GM12878 (cell line): ENCODE results near the gene SMURF1. TPM values are rescaled to one million over a fixed set of nuclear protein-coding genes. Genes with fewer than 3 reads are reported as not detected.

ENCODE experiments used
- ATAC-seq: fragments of 200-7000 bp; cut with Tn5 transposase; 3 replicates; pipeline ENCODE4 v1.9.1; 2020; ENCODE audit warnings: mild to moderate bottlenecking, moderate library complexity
- BruUV-seq: library from RNA; stranded (reverse); fragments of 400-500 nt; replicated peaks from 2 replicates; lab custom pipeline; 2021; lab: Mats Ljungman, UMichigan
- CTCF ChIA-PET: fragments of 300-600 bp; sonication (Branson Sonifier 250); formaldehyde crosslinking; extraction: SDS; loops from one replicate; lab custom pipeline; 2021; ENCODE audit warnings: inconsistent platforms; lab: Yijun Ruan, JAX
- POLR2A ChIA-PET: fragments of 350-600 bp; formaldehyde crosslinking; extraction: SDS; loops from one replicate; lab custom pipeline; 2021; ENCODE audit warnings: inconsistent platforms; lab: Charles Lee
- RAD21 ChIA-PET: fragments of 300-600 bp; sonication (Branson Sonifier 250); formaldehyde crosslinking; loops from one replicate; lab custom pipeline; 2023; ENCODE audit warnings: antibody characterized with exemption; ENCODE audit not compliant: unreplicated experiment; lab: Charles Lee
- SMC1A ChIA-PET: fragments of 300-600 bp; sonication (Branson Sonifier 250); formaldehyde crosslinking; loops from one replicate; lab custom pipeline; 2023; ENCODE audit not compliant: unreplicated experiment, uncharacterized antibody; lab: Charles Lee
- DNase-seq: peaks from one replicate; pipeline ENCODE4 v3.0.0-alpha.2; 2011; ENCODE audit warnings: low read depth, low spot score
- FAIRE-seq: peaks from 3 replicates; lab custom pipeline; 2011; peaks lifted over from hg19 to GRCh38; lab: Jason Lieb, UNC
- H2AFZ ChIP-seq: 2 replicates; pipeline ENCODE4 v1.6.0; 2011; ENCODE audit warnings: low read depth, low read length, control low read depth; ENCODE audit not compliant: control insufficient read depth
- H3K27ac ChIP-seq: 2 replicates; pipeline ENCODE4 v1.5.1; 2011; ENCODE audit warnings: control low read depth; ENCODE audit not compliant: control insufficient read depth, insufficient read depth
- H3K27me3 ChIP-seq, 2 experiments: replicated peaks in 1 of 2; 2 replicates each; pipeline versions ENCODE4 v1.6.0 to v1.6.1; 2011; ENCODE audit warnings: low read length in 1 of 2; ENCODE audit not compliant: control insufficient read depth in 2 of 2, insufficient read depth in 2 of 2
- H3K36me3 ChIP-seq, 2 experiments: 2 replicates each; pipeline ENCODE4 v1.5.1; 2011; ENCODE audit warnings: low read length in 1 of 2; ENCODE audit not compliant: control insufficient read depth in 2 of 2, insufficient read depth in 2 of 2
- H3K4me1 ChIP-seq: 2 replicates; pipeline ENCODE4 v1.6.1; 2011; ENCODE audit warnings: mild to moderate bottlenecking, low read length, moderate library complexity, mixed read lengths; ENCODE audit not compliant: control insufficient read depth, insufficient read depth
- H3K4me2 ChIP-seq: 2 replicates; pipeline ENCODE4 v1.6.0; 2011; ENCODE audit warnings: control low read depth; ENCODE audit not compliant: control insufficient read depth, insufficient read depth
- H3K4me3 ChIP-seq: fragments of 200-600 bp; sonication (generic); 2 replicates; pipeline ENCODE4 v1.5.1; 2016
- H3K79me2 ChIP-seq: 2 replicates; pipeline ENCODE4 v1.6.0; 2011; ENCODE audit warnings: low read length; ENCODE audit not compliant: control insufficient read depth, insufficient read depth
- H3K9ac ChIP-seq: 2 replicates; pipeline ENCODE4 v1.8.0; 2011; ENCODE audit warnings: low read length, control low read depth, mixed read lengths; ENCODE audit not compliant: control insufficient read depth, insufficient read depth
- H3K9me3 ChIP-seq: replicated peaks from 3 replicates; pipeline ENCODE4 v1.5.1; 2011; ENCODE audit warnings: mild to moderate bottlenecking, low read length; ENCODE audit not compliant: control insufficient read depth, insufficient read depth
- H4K20me1 ChIP-seq: 2 replicates; pipeline ENCODE4 v1.6.0; 2011; ENCODE audit not compliant: control insufficient read depth, insufficient read depth
- CEBPZ ChIP-seq: fragments of 150-350 bp; IDR thresholded peaks from 2 replicates; pipeline ENCODE4 v1.6.1; 2016; ENCODE audit warnings: low read depth, low read length
- CHD1 ChIP-seq: IDR thresholded peaks from 2 replicates; pipeline ENCODE4 v1.6.1; 2012; ENCODE audit warnings: low read depth, low read length, improper control_type of control experiment
- EGR1 ChIP-seq, 2 experiments: IDR thresholded peaks; 1 replicate in 1 of 2; 2 replicates in 1 of 2; pipeline ENCODE4 v1.6.1; 2011 to 2012; ENCODE audit warnings: low read depth in 2 of 2, low read length in 2 of 2, borderline replicate concordance in 1 of 2, mild to moderate bottlenecking in 1 of 2, moderate library complexity in 1 of 2
- PAX5 ChIP-seq: IDR thresholded peaks from 2 replicates; pipeline ENCODE4 v1.6.1; 2011; ENCODE audit warnings: low read depth, low read length, borderline replicate concordance
- POLR2AphosphoS2 ChIP-seq: IDR thresholded peaks from 2 replicates; pipeline ENCODE4 v1.6.1; 2011; ENCODE audit warnings: low read depth, mild to moderate bottlenecking, low read length, improper control_type of control experiment, moderate library complexity
- RUNX3 ChIP-seq: IDR thresholded peaks from 2 replicates; pipeline ENCODE4 v1.6.1; 2012; ENCODE audit warnings: low read length, inconsistent platforms
- SMAD1 ChIP-seq: fragments of 450-650 bp; IDR thresholded peaks from 2 replicates; pipeline ENCODE4 v1.6.1; 2018; ENCODE audit warnings: mild to moderate bottlenecking, low read depth; ENCODE audit not compliant: partially characterized antibody
- SMARCA5 ChIP-seq: fragments of 450-650 bp; IDR thresholded peaks from 2 replicates; pipeline ENCODE4 v1.6.1; 2017; ENCODE audit warnings: mild to moderate bottlenecking
- TCF12 ChIP-seq: IDR thresholded peaks from 2 replicates; pipeline ENCODE4 v1.6.1; 2011; ENCODE audit warnings: low read depth, mild to moderate bottlenecking, low read length
- ZZZ3 ChIP-seq: IDR thresholded peaks from 2 replicates; pipeline ENCODE4 v1.6.1; 2011; ENCODE audit warnings: low read depth; ENCODE audit not compliant: control insufficient read depth, insufficient read length
- WGBS: methylation state at CpG from one replicate; pipeline ENCODE4 v1.1.6; 2016; ENCODE audit warnings: low lambda C conversion rate; ENCODE audit not compliant: insufficient replicate concordance, insufficient coverage; ENCODE audit errors: missing lambda C conversion rate; 5-methylcytosine and 5-hydroxymethylcytosine counted together
- in situ Hi-C: fragments of 300-500 bp; cut with MboI; formaldehyde crosslinking; loops from 9 replicates; pipeline ENCODE4 v1.14.3; 2018; ENCODE audit warnings: mixed read lengths
- intact Hi-C: fragments of 100-400 bp; cut with micrococcal nuclease; formaldehyde crosslinking; loops from one replicate; pipeline ENCODE4 v1.14.2; 2022; ENCODE audit not compliant: unreplicated experiment
- polyA plus RNA-seq, 11 experiments: library from polyadenylated mRNA; depleted of rRNA in 4 of 11; unstranded in 6 of 11; stranded (reverse) in 5 of 11; fragments of >200 nt; fragmentation: Nextera tagmentation in 4 of 11; fragmentation: Illumina TruSeq in 1 of 11; extraction: Ambion mirVana in 4 of 11; extraction: Trizol in 1 of 11; gene quantifications; 1 replicate in 1 of 11; 2 replicates in 10 of 11; pipeline versions ENCODE4 v1.2.1 to v1.2.3, GENCODE V29; 2011 to 2016; ENCODE audit warnings: inconsistent platforms in 2 of 11, missing spikeins in 2 of 11, low read depth in 1 of 11
- total RNA-seq, 4 experiments: library from RNA; depleted of rRNA in 3 of 4; stranded (reverse); fragments of >200 nt in 3 of 4; fragmentation: Illumina TruSeq in 1 of 4; extraction: Trizol in 1 of 4; gene quantifications; 2 replicates each; pipeline versions ENCODE4 v1.2.1 to v1.2.3, GENCODE V29; 2013 to 2021

The SMURF1 gene
- total and polyA plus RNA-seq, 10 of the 15 experiments (the other 5 are each of a cell fraction or from before 2014, with no cell fraction given) = 0.76 to 14.0 (median 7.9) TPM

DNA sequence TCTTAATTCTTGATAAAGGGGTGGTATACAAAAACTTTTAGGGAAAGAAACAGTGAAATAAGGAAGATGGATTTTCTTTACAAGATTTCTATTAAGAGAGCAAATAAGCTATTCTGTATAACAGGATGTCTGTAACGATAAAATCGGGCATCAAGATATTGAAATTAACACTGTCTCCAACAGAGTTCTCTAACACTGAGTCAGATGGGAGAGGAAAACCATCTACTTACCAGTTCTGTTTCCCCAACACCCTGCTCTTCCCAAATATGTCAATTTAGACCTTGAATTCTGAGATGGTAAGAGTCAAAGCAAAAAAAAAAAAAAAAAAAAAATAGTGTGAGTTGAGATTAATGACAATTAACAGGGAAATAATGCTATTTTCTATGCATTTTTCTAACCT lies 23.0 kb downstream of the SMURF1 start:
- POLR2A ChIA-PET = interaction anchor here (0.6 to 1.3 kb wide), 7 partner anchors 9 to 305 kb away, joined by 3 to 13 read pairs (median 5); no protein-coding TSS in a partner anchor
- no peak overlapping the region for H3K27ac ChIP-seq

More for the DNA sequence above, 23.0 kb downstream of the SMURF1 start:
- Histone ChIP-seq H3K27me3 (no peaks in the 10 kb centered on the region), H4K20me1 (no peaks in the 10 kb centered on the region), H3K4me3 (no peak overlapping the region), H3K4me2 (no peak overlapping the region), H3K4me1 (no peaks in the 10 kb centered on the region), H2AFZ (no peak overlapping the region), H3K36me3 (no peaks in the 10 kb centered on the region), H3K9ac (no peak overlapping the region), H3K9me3 (peaks cover 3% of the 10 kb centered on the region; the same call in 2 of the 3 replicates), H3K79me2 (peaks cover 12% of the 10 kb centered on the region)
- TF ChIP-seq SMARCA5 = no peak
- no peak for TF ChIP-seq RUNX3
- no peak for TF ChIP-seq TCF12
- TF ChIP-seq SMAD1 = no peak
- no peak for TF ChIP-seq ZZZ3
- no peak for TF ChIP-seq POLR2AphosphoS2
- no peak for TF ChIP-seq EGR1 (IDR thresholded peaks at IDR 0.05; ENCODE audit: borderline replicate concordance in 1 of 2, low read depth in 2 of 2, low read length in 2 of 2)
- no peak for TF ChIP-seq CHD1
- TF ChIP-seq PAX5 = no peak
- no peak for TF ChIP-seq CEBPZ
- FAIRE-seq (no peak), DNase-seq (no peak), ATAC-seq (no peak)
- CTCF ChIA-PET = interaction anchor here (0.6 to 1.4 kb wide), 6 partner anchors 7 to 137 kb away, joined by 3 to 4 read pairs (median 3); no protein-coding TSS in a partner anchor
- WGBS = 100% methylated on average over 2 of the region's 2 CpGs
- in situ Hi-C loops = no loop called here
- RAD21 ChIA-PET = interaction anchor here (0.7 to 1.8 kb wide), 2 partner anchors 9 to 24 kb away, joined by 4 read pairs; no protein-coding TSS in a partner anchor
- BruUV-seq = no TSS peak
- intact Hi-C loops = no loop called here
- SMC1A ChIA-PET = interaction anchor here (0.5 to 1.6 kb wide), 5 partner anchors 8 to 1728 kb away, joined by 3 to 6 read pairs (median 3); no protein-coding TSS in a partner anchor
